ENCODE data around the gene P2RY2. TPM values are rescaled to one million over a fixed set of nuclear protein-coding genes. Genes with fewer than 3 reads are reported as not detected.

The P2RY2 gene
- total and polyA plus RNA-seq, 12 donors = 7.1 to 37.5 (median 11.1) TPM

GRCh38 chr11:73285721-73286120 is 67.6 kb downstream of the P2RY2 start:
- Histone ChIP-seq H3K27ac (no peak overlapping the region), H3K4me3 (no peak overlapping the region), H3K4me1 (peaks cover 12 to 81% (median 31%) of the 10 kb centered on the region in 9 donors), H3K27me3 (no peaks in the 10 kb centered on the region), H3K9me3 (no peaks in the 10 kb centered on the region), H3K36me3 (no peaks in the 10 kb centered on the region)
- no peak for TF ChIP-seq CTCF (IDR thresholded peaks at IDR 0.05)
- 74 to 91% methylated on average over 1 of the region's 1 CpG for WGBS, 2 donors
- ATAC-seq = no peak
- DNase-seq = no peak
- intact Hi-C loops (cut with DNase I) = loop anchor here in 8 of 10 donors (5.0 to 10.0 kb wide), 6 partner anchors 43 to 561 kb away; no protein-coding TSS in a partner anchor

Other genes starting within 250 kb of the P2RY2 start
- 10 to 100 TPM; 28.1 to 48.4 (median 39.0) TPM for gene FCHSD2, start 76.0 kb upstream of the P2RY2 start, total RNA-seq
- gene FCHSD2, start 76.0 kb upstream of the P2RY2 start, polyA plus RNA-seq = 10 to 100 TPM; 16.1 to 17.1 TPM
- gene P2RY6, start 54.1 kb downstream of the P2RY2 start, total RNA-seq = 10 to 100 TPM in 1 of 10 donors, 1 to 10 TPM in 7, under 1 TPM in 2; 0.83 to 13.0 (median 1.8) TPM
- gene P2RY6, start 54.1 kb downstream of the P2RY2 start, polyA plus RNA-seq = 1 to 10 TPM; 1.2 to 2.4 TPM
- 10 to 100 TPM; 39.2 to 67.4 (median 52.2) TPM for gene ARHGEF17, start 90.0 kb downstream of the P2RY2 start, total RNA-seq
- 10 to 100 TPM; 38.6 to 44.3 TPM for gene ARHGEF17, start 90.0 kb downstream of the P2RY2 start, polyA plus RNA-seq
- gene RELT, start 158.1 kb downstream of the P2RY2 start, total RNA-seq = 1 to 10 TPM; 1.0 to 9.2 (median 2.7) TPM
- 1 to 10 TPM; 2.0 to 5.6 TPM for gene RELT, start 158.1 kb downstream of the P2RY2 start, polyA plus RNA-seq